HepG2 (cell line): ENCODE results near the gene AQP9.
"Not testable (repeated sequence)": the region's sequence is repeated elsewhere in the genome, so short reads cannot be mapped to it uniquely, and the experiment has no call there.

Experiments used
- BHLHE40 ChIP-seq: IDR thresholded peaks from 2 replicates; pipeline ENCODE4 v1.6.1; 2011; ENCODE audit warnings: low read length, improper control_type of control experiment
- CTCF ChIP-seq: sonication (generic); formaldehyde crosslinking; IDR thresholded peaks from 2 replicates; pipeline ENCODE4 v1.5.0; 2020; ENCODE audit warnings: mild to moderate bottlenecking, missing genetic modification reagents, moderate library complexity
- POLR2A ChIP-seq, 2 experiments: IDR thresholded peaks; 2 replicates each; pipeline ENCODE4 v1.6.1; 2011; ENCODE audit warnings: low read depth in 2 of 2, low read length in 2 of 2, mild to moderate bottlenecking in 1 of 2, moderate library complexity in 1 of 2; ENCODE audit not compliant: insufficient read depth in 1 of 2

GRCh38 chr15:58209007-58209481 lies 70.9 kb downstream of the AQP9 start:
- not testable (repeated sequence) for TF ChIP-seq CTCF (CRISPR knock-in tag); POLR2A (IDR thresholded peaks at IDR 0.05; ENCODE audit: insufficient read depth in 1 of 2, low read depth in 2 of 2, low read length in 2 of 2); BHLHE40
